GM23248 (cell line): ENCODE data around the gene SLC5A10. TPM values are rescaled to one million over a fixed set of nuclear protein-coding genes. Genes with fewer than 3 reads are reported as not detected.

Experiments used
- DNase-seq: peaks from one replicate; pipeline ENCODE4 v3.0.0-alpha.2; 2015
- H2AFZ ChIP-seq: fragments of 200-600 bp; sonication (generic); 2 replicates; pipeline ENCODE4 v1.6.1; 2016; ENCODE audit warnings: antibody characterized with exemption
- H3F3A ChIP-seq: fragments of 200-600 bp; sonication (generic); 2 replicates; pipeline ENCODE4 v1.6.1; 2016; ENCODE audit warnings: mild to moderate bottlenecking, antibody characterized with exemption, mixed run types; ENCODE audit not compliant: insufficient read depth
- H3K27ac ChIP-seq: fragments of 200-600 bp; sonication (generic); 2 replicates; pipeline ENCODE4 v1.5.1; 2016; ENCODE audit warnings: mild to moderate bottlenecking
- H3K27me3 ChIP-seq: fragments of 200-600 bp; sonication (generic); replicated peaks from 2 replicates; pipeline ENCODE4 v1.6.1; 2016; ENCODE audit warnings: mild to moderate bottlenecking; ENCODE audit not compliant: insufficient read depth
- H3K36me3 ChIP-seq: fragments of 200-600 bp; sonication (generic); 2 replicates; pipeline ENCODE4 v1.6.1; 2016; ENCODE audit warnings: low read depth, mild to moderate bottlenecking
- H3K4me1 ChIP-seq: fragments of 200-600 bp; sonication (generic); 2 replicates; pipeline ENCODE4 v1.6.1; 2016; ENCODE audit warnings: mild to moderate bottlenecking; ENCODE audit not compliant: insufficient read depth
- H3K4me2 ChIP-seq: fragments of 200-600 bp; sonication (generic); one replicate; pipeline ENCODE4 v1.6.1; 2016; ENCODE audit warnings: mild to moderate bottlenecking; ENCODE audit not compliant: unreplicated experiment
- H3K4me3 ChIP-seq: fragments of 200-600 bp; sonication (generic); 2 replicates; pipeline ENCODE4 v1.5.1; 2016; ENCODE audit warnings: mild to moderate bottlenecking
- H3K79me2 ChIP-seq: fragments of 200-600 bp; sonication (generic); 2 replicates; pipeline ENCODE4 v1.6.1; 2016; ENCODE audit warnings: mild to moderate bottlenecking; ENCODE audit not compliant: insufficient read depth
- H3K9ac ChIP-seq: fragments of 200-600 bp; sonication (generic); 2 replicates; pipeline ENCODE4 v1.6.1; 2016; ENCODE audit warnings: mild to moderate bottlenecking
- H3K9me2 ChIP-seq: fragments of 200-600 bp; sonication (generic); 2 replicates; pipeline ENCODE4 v1.6.1; 2016; ENCODE audit warnings: mixed run types, mild to moderate bottlenecking, moderate library complexity; ENCODE audit not compliant: insufficient read depth
- H3K9me3 ChIP-seq: fragments of 200-600 bp; sonication (generic); one replicate; pipeline ENCODE4 v1.6.1; 2017; ENCODE audit warnings: low read depth
- H4K20me1 ChIP-seq: fragments of 200-600 bp; sonication (generic); 2 replicates; pipeline ENCODE4 v1.6.0; 2016; ENCODE audit not compliant: insufficient read depth
- EZH2 ChIP-seq: fragments of 200-600 bp; sonication (generic); IDR thresholded peaks from 2 replicates; pipeline ENCODE4 v1.6.1; 2018; ENCODE audit warnings: antibody characterized with exemption, mild to moderate bottlenecking; ENCODE audit not compliant: insufficient read depth, poor library complexity, severe bottlenecking
- EZH2phosphoT487 ChIP-seq: fragments of 200-600 bp; sonication (generic); IDR thresholded peaks from 2 replicates; pipeline ENCODE4 v1.6.1; 2018; ENCODE audit warnings: antibody characterized with exemption, moderate library complexity, mild to moderate bottlenecking, low read depth; ENCODE audit not compliant: insufficient read depth
- WGBS, 2 experiments: methylation state at CpG; one replicate each; pipeline ENCODE4 v1.1.6; 2015 to 2017; ENCODE audit warnings: low lambda C conversion rate in 2 of 2, low coverage in 1 of 2; ENCODE audit errors: missing lambda C conversion rate in 2 of 2; 5-methylcytosine and 5-hydroxymethylcytosine counted together
- in situ Hi-C: fragments of 300-500 bp; cut with MboI; formaldehyde crosslinking; loops from 2 replicates; pipeline ENCODE4 v1.15.0; 2020
- polyA plus RNA-seq: library from polyadenylated mRNA; unstranded; fragments of >200 nt; fragmentation: Nextera tagmentation; extraction: Ambion mirVana; gene quantifications from 2 replicates; pipeline ENCODE4 v1.2.1, GENCODE V29; 2016
- total RNA-seq: library from RNA; depleted of rRNA; stranded (reverse); fragments of >200 nt; shearing (Covaris generic); gene quantifications from 2 replicates; pipeline ENCODE4 v1.2.3, GENCODE V29; 2014

Gene SLC5A10
- total and polyA plus RNA-seq, 2 experiments from 2014 or later: 0.10 TPM; not detected in 1

DNA sequence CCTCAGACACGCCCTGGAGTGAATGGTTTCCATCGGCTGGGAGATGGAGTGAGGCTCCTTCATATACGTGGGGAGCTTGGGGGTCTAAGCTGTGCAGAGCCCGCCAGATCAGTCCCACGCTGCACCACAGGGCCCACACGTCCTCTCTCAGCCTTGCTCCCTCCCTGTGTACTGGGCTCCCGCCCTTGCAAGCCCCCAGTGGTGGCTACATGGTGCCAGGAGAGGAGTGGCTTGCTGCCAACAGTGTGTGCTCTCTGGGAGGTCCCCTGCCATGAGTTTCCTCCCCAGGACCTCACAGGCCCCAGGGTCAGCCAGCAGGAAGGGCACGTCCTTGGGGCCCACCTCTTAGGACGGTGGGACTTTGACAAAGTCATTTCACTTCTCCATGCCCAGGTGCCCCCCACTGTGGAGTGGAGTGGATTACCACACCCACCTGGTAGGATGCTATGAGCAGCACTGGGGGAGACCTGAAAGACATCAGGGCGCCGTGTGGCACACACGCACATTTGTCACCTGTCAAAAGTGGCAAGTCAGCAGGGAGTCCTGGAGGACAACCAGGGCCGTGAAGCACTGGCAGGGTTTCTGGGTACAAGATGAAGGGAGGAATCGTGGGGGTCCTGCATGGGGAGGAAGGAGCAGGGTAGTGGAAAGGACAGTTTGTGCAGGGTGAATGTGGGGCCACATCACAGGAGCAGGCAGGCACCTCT, 13.7 kb downstream of the SLC5A10 start:
- in situ Hi-C loops: no loop called here

GRCh38 chr17:18966831-18967624, 15.1 kb downstream of the SLC5A10 start:
- peak; percentile 24 for DNase-seq
- whole genome bisulfite sequencing, 2 experiments: 65 to 76% methylated on average over 17 to 19 of the region's 19 CpGs
- Histone ChIP-seq H3K27me3 (no peaks in the 10 kb centered on the region), H4K20me1 (no peaks in the 10 kb centered on the region), H3K9ac (no peak overlapping the region), H3K27ac (no peak overlapping the region), H3K79me2 (no peaks in the 10 kb centered on the region), H3K9me2 (no peaks in the 10 kb centered on the region), H2AFZ (no peak overlapping the region), H3K4me2 (no peak overlapping the region), H3F3A (peaks cover 18% of the 10 kb centered on the region), H3K36me3 (no peaks in the 10 kb centered on the region; the same call in 1 of the 2 replicates), H3K4me1 (peaks cover 26% of the 10 kb centered on the region), H3K9me3 (no peaks in the 10 kb centered on the region), H3K4me3 (no peak overlapping the region)
- in situ Hi-C loops: no loop called here
- TF ChIP-seq EZH2 (no peak), EZH2phosphoT487 (no peak)

More for the DNA sequence above, 13.7 kb downstream of the SLC5A10 start:
- Histone ChIP-seq H3K9ac (no peak overlapping the region), H3K79me2 (no peaks in the 10 kb centered on the region), H4K20me1 (no peaks in the 10 kb centered on the region), H2AFZ (no peak overlapping the region), H3K4me1 (peaks cover 35% of the 10 kb centered on the region), H3K27ac (no peak overlapping the region), H3K9me2 (no peaks in the 10 kb centered on the region), H3F3A (peaks cover 22% of the 10 kb centered on the region), H3K27me3 (no peaks in the 10 kb centered on the region), H3K4me3 (no peak overlapping the region), H3K9me3 (no peaks in the 10 kb centered on the region), H3K4me2 (no peak overlapping the region), H3K36me3 (no peaks in the 10 kb centered on the region)
- no peak for DNase-seq
- no peak for TF ChIP-seq EZH2
- TF ChIP-seq EZH2phosphoT487: no peak
- 82 to 86% methylated on average over 13 to 14 of the region's 14 CpGs for WGBS, 2 experiments

- Histone ChIP-seq H3K79me2 (no peaks in the 10 kb centered on the region), H3K36me3 (no peaks in the 10 kb centered on the region; the same call in 1 of the 2 replicates), H4K20me1 (no peaks in the 10 kb centered on the region), H2AFZ (no peak overlapping the region), H3K9ac (no peak overlapping the region), H3K9me2 (no peaks in the 10 kb centered on the region), H3K4me1 (peaks cover 17% of the 10 kb centered on the region), H3K27ac (no peak overlapping the region), H3K27me3 (no peaks in the 10 kb centered on the region), H3F3A (peaks cover 11% of the 10 kb centered on the region), H3K9me3 (no peaks in the 10 kb centered on the region), H3K4me3 (no peak overlapping the region), H3K4me2 (no peak overlapping the region)
- WGBS, 2 experiments: 66 to 70% methylated on average over 4 of the region's 4 CpGs
- TF ChIP-seq EZH2phosphoT487 (no peak), EZH2 (no peak)
- peak; percentile 35 for DNase-seq
- in situ Hi-C loops: no loop called here
These were observed 16.0 kb downstream of the SLC5A10 start for GRCh38 chr17:18967916-18968315.

- no peak overlapping the region for H3K27ac ChIP-seq
- peaks cover 13% of the 10 kb centered on the region for H3K4me1 ChIP-seq
- H3K4me2 ChIP-seq: no peak overlapping the region
- no peak overlapping the region for H3K4me3 ChIP-seq
- no peaks in the 10 kb centered on the region for H3K9me2 ChIP-seq
- 83 to 95% methylated on average over 4 of the region's 4 CpGs for WGBS, 2 experiments
- no peaks in the 10 kb centered on the region for H3K27me3 ChIP-seq
- no peaks in the 10 kb centered on the region for H4K20me1 ChIP-seq
- H3K36me3 ChIP-seq: no peaks in the 10 kb centered on the region; the same call in 1 of the 2 replicates
- no peaks in the 10 kb centered on the region for H3K9me3 ChIP-seq
- no peak overlapping the region for H2AFZ ChIP-seq
- peaks cover 6% of the 10 kb centered on the region; the same call in 1 of the 2 replicates for H3F3A ChIP-seq
- DNase-seq: no peak
- TF ChIP-seq EZH2: no peak
- no peak for TF ChIP-seq EZH2phosphoT487
- in situ Hi-C loops: no loop called here
- H3K79me2 ChIP-seq: no peaks in the 10 kb centered on the region
- no peak overlapping the region for H3K9ac ChIP-seq
These were observed 16.4 kb downstream of the SLC5A10 start for GRCh38 chr17:18968345-18968744.
